H9 (cell line): ENCODE results near the gene NDUFAB1. TPM values are rescaled to one million over a fixed set of nuclear protein-coding genes. Genes with fewer than 3 reads are reported as not detected.
A peak's percentile ranks its signal among the peaks of the same experiment; 100 is the strongest.

Experiments used
- DNase-seq: peaks from one replicate; pipeline ENCODE4 v3.0.0-alpha.2; 2017
- H2AFZ ChIP-seq: one replicate; pipeline ENCODE4 v1.6.1; 2013; ENCODE audit warnings: mild to moderate bottlenecking, low read length, control low read depth, moderate library complexity
- H2AK5ac ChIP-seq: 2 replicates; pipeline ENCODE4 v1.6.1; 2013; ENCODE audit warnings: low read length, control low read depth, mixed read lengths; ENCODE audit not compliant: insufficient read length
- H2BK120ac ChIP-seq: one replicate; pipeline ENCODE4 v1.6.1; 2013; ENCODE audit warnings: low read depth, mild to moderate bottlenecking, low read length, control low read depth, inconsistent platforms; ENCODE audit not compliant: poor library complexity, severe bottlenecking
- H2BK12ac ChIP-seq: 2 replicates; pipeline ENCODE4 v1.6.1; 2013; ENCODE audit warnings: low read length, control low read depth, mixed read lengths, low read depth; ENCODE audit not compliant: insufficient read length
- H2BK15ac ChIP-seq: 2 replicates; pipeline ENCODE4 v1.6.1; 2013; ENCODE audit warnings: low read depth, low read length, control low read depth
- H2BK20ac ChIP-seq: one replicate; pipeline ENCODE4 v1.6.1; 2013; ENCODE audit warnings: low read depth, mild to moderate bottlenecking, low read length, control low read depth, inconsistent platforms; ENCODE audit not compliant: poor library complexity, severe bottlenecking
- H2BK5ac ChIP-seq: 2 replicates; pipeline ENCODE4 v1.6.1; 2013; ENCODE audit warnings: low read length, control low read depth, mixed read lengths; ENCODE audit not compliant: insufficient read length
- H3K14ac ChIP-seq: 2 replicates; pipeline ENCODE4 v1.6.1; 2013; ENCODE audit warnings: low read length, control low read depth; ENCODE audit not compliant: insufficient read depth
- H3K18ac ChIP-seq: 2 replicates; pipeline ENCODE4 v1.6.1; 2013; ENCODE audit warnings: low read depth, mild to moderate bottlenecking, mixed read lengths, low read length, control low read depth; ENCODE audit not compliant: insufficient read length
- H3K23ac ChIP-seq: 2 replicates; pipeline ENCODE4 v1.6.1; 2013; ENCODE audit warnings: low read length, control low read depth, mixed read lengths, low read depth; ENCODE audit not compliant: insufficient read length
- H3K23me2 ChIP-seq: 2 replicates; pipeline ENCODE4 v1.6.1; 2013; ENCODE audit warnings: low read depth, mild to moderate bottlenecking, mixed read lengths, low read length, control low read depth; ENCODE audit not compliant: insufficient read length, poor library complexity, severe bottlenecking
- H3K27ac ChIP-seq: 2 replicates; pipeline ENCODE4 v1.5.1; 2013; ENCODE audit warnings: low read length, control low read depth, mixed read lengths, low read depth; ENCODE audit not compliant: insufficient read length
- H3K27me3 ChIP-seq: 2 replicates; pipeline ENCODE4 v1.6.1; 2013; ENCODE audit warnings: low read length, control low read depth, inconsistent platforms; ENCODE audit not compliant: insufficient read depth
- H3K4ac ChIP-seq: 2 replicates; pipeline ENCODE4 v1.6.1; 2013; ENCODE audit warnings: low read depth, mild to moderate bottlenecking, control low read depth, inconsistent platforms, low read length, moderate library complexity
- H3K4me1 ChIP-seq: 2 replicates; pipeline ENCODE4 v1.6.1; 2013; ENCODE audit warnings: low read length, control low read depth, inconsistent platforms; ENCODE audit not compliant: insufficient read depth
- H3K4me2 ChIP-seq: 2 replicates; pipeline ENCODE4 v1.6.1; 2013; ENCODE audit warnings: low read length, control low read depth, mixed read lengths; ENCODE audit not compliant: insufficient read length, insufficient read depth
- H3K56ac ChIP-seq: 2 replicates; pipeline ENCODE4 v1.6.1; 2013; ENCODE audit warnings: low read depth, mild to moderate bottlenecking, mixed read lengths, low read length, control low read depth; ENCODE audit not compliant: insufficient read length
- H3K79me1 ChIP-seq: 2 replicates; pipeline ENCODE4 v1.6.1; 2013; ENCODE audit warnings: low read depth, mild to moderate bottlenecking, moderate library complexity, low read length, control low read depth, inconsistent platforms; ENCODE audit not compliant: insufficient read depth, poor library complexity, severe bottlenecking
- H3K79me2 ChIP-seq: 2 replicates; pipeline ENCODE4 v1.6.1; 2013; ENCODE audit warnings: low read length, control low read depth, inconsistent platforms; ENCODE audit not compliant: insufficient read depth
- H3K9ac ChIP-seq: 2 replicates; pipeline ENCODE4 v1.6.1; 2013; ENCODE audit warnings: low read length, control low read depth, mixed read lengths; ENCODE audit not compliant: insufficient read length; ENCODE audit errors: extremely low read depth
- H3K9me3 ChIP-seq: one replicate; pipeline ENCODE4 v1.6.1; 2013; ENCODE audit warnings: low read depth, low read length, inconsistent platforms; ENCODE audit not compliant: control insufficient read depth
- H3T11ph ChIP-seq: one replicate; pipeline ENCODE4 v1.6.1; 2013; ENCODE audit warnings: mild to moderate bottlenecking, low read length, control low read depth, inconsistent platforms
- H4K20me1 ChIP-seq: one replicate; pipeline ENCODE4 v1.6.1; 2013; ENCODE audit not compliant: control insufficient read depth, insufficient read length, insufficient read depth
- H4K5ac ChIP-seq: 2 replicates; pipeline ENCODE4 v1.6.1; 2013; ENCODE audit warnings: low read depth, mild to moderate bottlenecking, mixed read lengths, low read length, control low read depth; ENCODE audit not compliant: insufficient read length
- H4K8ac ChIP-seq: replicated peaks from 2 replicates; pipeline ENCODE4 v1.6.1; 2013; ENCODE audit warnings: low read length, control low read depth, mixed read lengths, low read depth; ENCODE audit not compliant: insufficient read length
- H4K91ac ChIP-seq: 2 replicates; pipeline ENCODE4 v1.6.1; 2013; ENCODE audit warnings: low read depth, mild to moderate bottlenecking, moderate library complexity, mixed read lengths, low read length, control low read depth; ENCODE audit not compliant: insufficient read length
- H3K27ac Mint-ChIP-seq, 3 experiments: 2 replicates in 2 of 3; 3 replicates in 1 of 3; pipeline ENCODE4 v1.8.0; 2020 to 2021; ENCODE audit warnings: mixed read lengths in 3 of 3, mild to moderate bottlenecking in 1 of 3, moderate library complexity in 1 of 3
- H3K27me3 Mint-ChIP-seq: 2 replicates; pipeline ENCODE4 v1.8.0; 2021; ENCODE audit warnings: low read depth, mild to moderate bottlenecking, moderate library complexity, mixed read lengths
- H3K36me3 Mint-ChIP-seq, 3 experiments: 2 replicates in 2 of 3; 3 replicates in 1 of 3; pipeline ENCODE4 v1.8.0; 2020 to 2021; ENCODE audit warnings: low read depth in 3 of 3, mixed read lengths in 3 of 3; ENCODE audit not compliant: insufficient read depth in 1 of 3
- H3K4me1 Mint-ChIP-seq, 2 experiments: 2 replicates each; pipeline ENCODE4 v1.8.0; 2020; ENCODE audit warnings: mixed read lengths in 2 of 2
- H3K4me3 Mint-ChIP-seq, 2 experiments: 2 replicates in 1 of 2; 3 replicates in 1 of 2; pipeline ENCODE4 v1.8.0; 2020 to 2021; ENCODE audit warnings: mild to moderate bottlenecking in 2 of 2, mixed read lengths in 2 of 2, moderate library complexity in 1 of 2
- H3K9me3 Mint-ChIP-seq, 2 experiments: 2 replicates in 1 of 2; 3 replicates in 1 of 2; pipeline ENCODE4 v1.8.0; 2020; ENCODE audit warnings: mild to moderate bottlenecking in 2 of 2, mixed read lengths in 2 of 2, moderate library complexity in 1 of 2
- CTCF ChIP-seq: fragments of 200-600 bp; sonication (generic); conservative IDR thresholded peaks from 3 replicates; pipeline ENCODE4 v1.8.0; 2021; ENCODE audit warnings: antibody characterized with exemption, mild to moderate bottlenecking
- WGBS: extraction: QIAGEN DNeasy Blood & Tissue Kit; methylation state at CpG from one replicate; pipeline ENCODE4 v1.1.7; 2013; ENCODE audit warnings: missing lambda C conversion rate, low lambda C conversion rate, mixed read lengths; ENCODE audit not compliant: insufficient read length; ENCODE audit errors: extremely low coverage; 5-methylcytosine and 5-hydroxymethylcytosine counted together
- total RNA-seq: library from RNA; stranded (reverse); gene quantifications from 2 replicates; pipeline ENCODE4 v1.2.1, GENCODE V29; 2021

The NDUFAB1 gene
- total RNA-seq, 1 experiment from 2014 or later = 192 TPM

- Histone ChIP-seq H2BK12ac (no peak overlapping the region), H4K8ac (no peak overlapping the region), H3K79me2 (peaks cover 24% of the 10 kb centered on the region; the same call in 1 of the 2 replicates), H3K27me3 (no peaks in the 10 kb centered on the region), H4K20me1 (no peaks in the 10 kb centered on the region), H3K9me3 (no peaks in the 10 kb centered on the region), H4K5ac (no peak overlapping the region), H3K23me2 (peaks cover 7% of the 10 kb centered on the region), H3K23ac (no peak overlapping the region), H3K4me1 (no peaks in the 10 kb centered on the region), H3K9ac (no peak overlapping the region), H2AK5ac (no peak overlapping the region), H2AFZ (no peak overlapping the region), H2BK15ac (no peak overlapping the region), H3K56ac (no peak overlapping the region), H3K14ac (no peak overlapping the region), H3K4me2 (no peak overlapping the region), H2BK120ac (no peak overlapping the region), H3K27ac (no peak overlapping the region), H3K4ac (no peak overlapping the region), H2BK5ac (no peak overlapping the region), H4K91ac (no peak overlapping the region), H3K18ac (no peak overlapping the region), H2BK20ac (no peak overlapping the region), H3K79me1 (peaks cover 3% of the 10 kb centered on the region), H3T11ph (no peak overlapping the region)
- Mint-ChIP-seq H3K4me1 (peaks cover 29 to 44% of the 10 kb centered on the region in 2 experiments), H3K9me3 (no peaks in the 10 kb centered on the region), H3K4me3 (peak overlapping the region; percentile 12 to 46; a peak in 3 of 5 replicates), H3K36me3 (peaks cover 7 to 28% (median 19%) of the 10 kb centered on the region in 3 experiments), H3K27me3 (no peaks in the 10 kb centered on the region), H3K27ac (peak overlapping the region in 2 of 3 experiments; percentile 7 to 76; a peak in 3 of 7 replicates)
- WGBS = no CpG with 5 or more reads among the region's 11 CpGs
- DNase-seq = peak; percentile 79
- TF ChIP-seq CTCF = peak; percentile 61
Measured at GRCh38 chr16:23597003-23597756, 1.1 kb upstream of the NDUFAB1 start.
